Peyer's patch (tissue), 4 donors: ENCODE results near the gene DPPA2. TPM values are rescaled to one million over a fixed set of nuclear protein-coding genes. Genes with fewer than 3 reads are reported as not detected.

Experiments
- DNase-seq, 3 donors: peaks; one replicate each; pipeline ENCODE4 v3.0.0-alpha.2; 2017 to 2019
- H3K27ac ChIP-seq, 4 donors: fragments of 200-600 bp; sonication (generic); one replicate each; pipeline ENCODE4 v1.5.1; 2016 to 2019
- H3K27me3 ChIP-seq, 2 donors: fragments of 200-600 bp; sonication (generic); one replicate each; pipeline ENCODE4 v1.5.1; 2019
- H3K36me3 ChIP-seq, 3 donors: fragments of 200-600 bp; sonication (generic); one replicate each; pipeline ENCODE4 v1.5.1; 2016 to 2019
- H3K4me1 ChIP-seq, 4 donors: fragments of 200-600 bp; sonication (generic); one replicate each; pipeline ENCODE4 v1.5.1; 2016 to 2019
- H3K4me3 ChIP-seq, 4 donors: fragments of 200-600 bp; sonication (generic); 1 replicate in 3 of 4; 2 replicates in 1 of 4; pipeline ENCODE4 v1.5.1; 2016 to 2019; ENCODE audit warnings: mild to moderate bottlenecking in 1 of 4
- H3K9me3 ChIP-seq, 4 donors: fragments of 200-600 bp; sonication (generic); one replicate each; pipeline ENCODE4 v1.5.1; 2016 to 2019; ENCODE audit warnings: mild to moderate bottlenecking in 1 of 4
- CTCF ChIP-seq, 6 experiments: fragments of 450-650 bp in 4 of 6; fragments of 200-600 bp in 2 of 6; sonication (generic) in 1 of 6; IDR thresholded peaks; one replicate each; pipeline ENCODE4 v1.5.1; 2017 to 2019; ENCODE audit warnings: antibody characterized with exemption in 6 of 6, mild to moderate bottlenecking in 3 of 6, moderate library complexity in 1 of 6
- POLR2A ChIP-seq, 2 donors: fragments of 450-650 bp; IDR thresholded peaks; one replicate each; pipeline ENCODE4 v1.5.1; 2017; ENCODE audit warnings: antibody characterized with exemption in 2 of 2, mild to moderate bottlenecking in 2 of 2, moderate library complexity in 2 of 2
- total RNA-seq, 4 donors: library from RNA; depleted of rRNA; stranded (reverse); fragments of >200 nt; gene quantifications; one replicate each; pipeline ENCODE4 v1.1.0, GENCODE V29; 2016

The DPPA2 gene
- total RNA-seq, 4 donors from 2014 or later: not detected

- H3K27ac ChIP-seq: no peak overlapping the region
- no peak for DNase-seq
- H3K36me3 ChIP-seq: no peaks in the 10 kb centered on the region
- no peak overlapping the region for H3K4me3 ChIP-seq
- no peak for TF ChIP-seq POLR2A (IDR thresholded peaks at IDR 0.05)
- TF ChIP-seq CTCF (IDR thresholded peaks at IDR 0.05): no peak
- no peaks in the 10 kb centered on the region for H3K9me3 ChIP-seq
- no peaks in the 10 kb centered on the region for H3K4me1 ChIP-seq
- no peaks in the 10 kb centered on the region for H3K27me3 ChIP-seq
These were observed 45.5 kb downstream of the DPPA2 start for GRCh38 chr3:109270779-109271178.

DNA sequence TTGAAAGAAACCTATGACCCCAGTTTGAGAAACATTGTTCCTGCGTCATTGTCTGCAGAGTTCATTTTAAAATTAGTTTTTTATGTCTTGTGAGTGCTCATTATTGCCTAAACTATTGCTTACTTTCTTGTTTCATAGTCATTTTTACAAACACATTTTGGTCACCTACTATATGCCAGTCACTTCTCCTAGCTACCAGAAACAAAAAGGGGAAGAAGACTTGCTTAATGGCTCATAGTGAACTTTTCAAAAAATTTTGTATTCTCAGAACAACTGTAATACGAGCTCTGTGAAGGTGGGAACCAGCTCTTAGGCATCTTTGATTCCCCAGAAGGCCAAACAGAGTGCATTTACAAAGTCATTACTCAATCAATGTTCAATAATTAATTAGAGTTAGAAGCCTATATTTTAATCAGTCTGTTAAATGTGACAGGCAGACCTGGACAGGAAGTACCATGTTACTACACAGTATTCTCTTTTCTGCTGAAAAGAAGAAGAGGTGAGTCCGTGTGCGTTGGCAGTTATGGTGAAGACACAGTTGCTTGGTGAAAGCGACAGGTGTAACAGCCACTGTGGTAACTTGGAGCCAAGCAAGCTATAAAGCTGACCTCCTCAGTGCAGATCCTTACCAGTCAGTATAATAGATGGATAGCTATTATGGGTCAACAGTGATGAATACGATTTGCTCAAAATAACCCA is 46.6 kb downstream of the DPPA2 start:
- no peaks in the 10 kb centered on the region for H3K36me3 ChIP-seq
- H3K27ac ChIP-seq: no peak overlapping the region
- DNase-seq: no peak
- no peaks in the 10 kb centered on the region for H3K4me1 ChIP-seq
- H3K4me3 ChIP-seq: no peak overlapping the region
- TF ChIP-seq CTCF (IDR thresholded peaks at IDR 0.05): no peak
- TF ChIP-seq POLR2A (IDR thresholded peaks at IDR 0.05): no peak
- H3K9me3 ChIP-seq: no peaks in the 10 kb centered on the region
- no peaks in the 10 kb centered on the region for H3K27me3 ChIP-seq

DNA sequence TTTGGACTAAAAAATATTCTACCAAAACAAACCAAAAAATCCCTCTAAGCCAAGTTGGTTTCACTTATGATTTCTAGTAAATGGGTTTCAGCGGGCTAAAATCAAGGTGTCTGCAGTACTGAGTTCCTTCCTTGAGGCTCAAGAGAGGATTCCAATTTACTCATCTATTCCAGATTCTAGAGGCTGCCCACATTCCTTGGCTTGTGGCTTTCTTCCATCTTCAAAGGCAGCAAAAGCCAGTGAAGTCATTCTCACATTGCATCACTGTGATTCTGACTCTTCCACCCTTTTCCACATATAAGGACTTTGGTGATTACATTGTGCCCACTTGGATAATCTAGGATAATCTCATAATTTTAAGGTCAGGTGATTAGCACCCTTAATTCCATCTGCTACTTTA is 48.1 kb downstream of the DPPA2 start:
- TF ChIP-seq CTCF (IDR thresholded peaks at IDR 0.05) (no peak), POLR2A (IDR thresholded peaks at IDR 0.05) (no peak)
- H3K27ac ChIP-seq: no peak overlapping the region

DNA sequence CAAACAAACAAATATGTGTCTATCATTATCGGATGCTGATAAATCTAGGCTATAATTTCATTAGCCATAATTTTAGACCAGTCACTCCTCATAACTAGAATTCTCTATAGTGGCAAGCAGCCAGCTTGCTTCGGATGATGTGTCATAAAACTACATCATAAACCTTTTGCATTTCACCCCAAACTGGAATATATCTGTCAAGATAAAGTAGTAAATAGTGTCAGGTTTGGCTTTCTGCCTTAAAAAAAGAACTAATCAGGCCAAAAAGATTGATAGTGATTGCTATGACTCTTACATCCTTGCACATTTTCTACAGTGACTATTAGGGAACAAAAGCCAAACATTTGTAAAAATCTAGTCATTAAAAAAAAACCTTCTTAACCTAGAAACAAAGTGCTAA is 51.0 kb downstream of the DPPA2 start:
- H3K36me3 ChIP-seq: no peaks in the 10 kb centered on the region
- no peak for DNase-seq
- H3K27me3 ChIP-seq: no peaks in the 10 kb centered on the region
- H3K27ac ChIP-seq: no peak overlapping the region
- H3K4me3 ChIP-seq: no peak overlapping the region
- H3K9me3 ChIP-seq: no peaks in the 10 kb centered on the region
- TF ChIP-seq CTCF (IDR thresholded peaks at IDR 0.05) (no peak), POLR2A (IDR thresholded peaks at IDR 0.05) (no peak)
- H3K4me1 ChIP-seq: no peaks in the 10 kb centered on the region

More for the DNA sequence above, 48.1 kb downstream of the DPPA2 start:
- Histone ChIP-seq H3K9me3 (no peaks in the 10 kb centered on the region), H3K4me3 (no peak overlapping the region), H3K4me1 (no peaks in the 10 kb centered on the region), H3K36me3 (no peaks in the 10 kb centered on the region), H3K27me3 (no peaks in the 10 kb centered on the region)
- DNase-seq: no peak

DNA sequence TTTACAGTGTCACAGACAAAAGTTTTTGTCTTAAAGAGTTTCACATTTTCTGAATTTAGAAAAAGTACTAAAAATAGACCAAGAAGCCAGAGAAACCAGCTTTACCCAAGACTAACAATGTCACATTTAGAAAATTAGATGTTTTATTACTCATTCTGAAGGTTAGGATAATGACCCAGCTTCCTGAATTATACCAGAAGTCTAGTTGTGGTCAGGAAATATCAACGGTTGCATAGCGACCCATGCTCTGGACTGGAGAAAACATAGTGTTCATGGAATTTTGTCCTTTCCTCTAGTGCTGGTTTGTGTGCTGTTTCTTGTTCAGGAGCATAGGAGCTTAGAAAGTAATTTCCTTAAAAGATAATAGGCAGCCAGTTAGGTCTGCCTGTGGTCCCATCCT is 59.0 kb downstream of the DPPA2 start:
- Histone ChIP-seq H3K4me3 (no peak overlapping the region), H3K36me3 (no peaks in the 10 kb centered on the region), H3K9me3 (no peaks in the 10 kb centered on the region), H3K4me1 (no peaks in the 10 kb centered on the region), H3K27ac (no peak overlapping the region), H3K27me3 (no peaks in the 10 kb centered on the region)
- TF ChIP-seq CTCF (IDR thresholded peaks at IDR 0.05) (no peak), POLR2A (IDR thresholded peaks at IDR 0.05) (no peak)
- DNase-seq: no peak

GRCh38 chr3:109254770-109255169 is 61.5 kb downstream of the DPPA2 start:
- no peak overlapping the region for H3K27ac ChIP-seq
- no peak overlapping the region for H3K4me3 ChIP-seq
- H3K27me3 ChIP-seq: no peaks in the 10 kb centered on the region
- TF ChIP-seq POLR2A (IDR thresholded peaks at IDR 0.05) (no peak), CTCF (IDR thresholded peaks at IDR 0.05) (no peak)
- no peaks in the 10 kb centered on the region for H3K36me3 ChIP-seq
- DNase-seq: no peak
- no peaks in the 10 kb centered on the region for H3K4me1 ChIP-seq
- H3K9me3 ChIP-seq: no peaks in the 10 kb centered on the region
